Ishikawa (cell line): ENCODE measurements around the gene TSPEAR.

ENCODE experiments used
- CEBPB ChIP-seq: IDR thresholded peaks from 2 replicates; pipeline ENCODE4 v1.6.1; 2012
- CREB1 ChIP-seq: IDR thresholded peaks from 2 replicates; pipeline ENCODE4 v1.6.1; 2012; ENCODE audit warnings: low read depth
- EGR1 ChIP-seq: IDR thresholded peaks from 2 replicates; pipeline ENCODE4 v1.6.1; 2012
- EP300 ChIP-seq: IDR thresholded peaks from 2 replicates; pipeline ENCODE4 v1.6.1; 2012; ENCODE audit warnings: borderline replicate concordance
- FOXM1 ChIP-seq: IDR thresholded peaks from 2 replicates; pipeline ENCODE4 v1.6.1; 2012; ENCODE audit warnings: low read depth, borderline replicate concordance
- MAX ChIP-seq: IDR thresholded peaks from 2 replicates; pipeline ENCODE4 v1.6.1; 2012
- RAD21 ChIP-seq: IDR thresholded peaks from 2 replicates; pipeline ENCODE4 v1.6.1; 2012; ENCODE audit warnings: low read depth
- REST ChIP-seq: IDR thresholded peaks from 2 replicates; pipeline ENCODE4 v1.6.1; 2012; ENCODE audit warnings: low read depth, mild to moderate bottlenecking
- TAF1 ChIP-seq: IDR thresholded peaks from 2 replicates; pipeline ENCODE4 v1.6.1; 2012; ENCODE audit warnings: low read depth, mild to moderate bottlenecking
- TCF12 ChIP-seq: IDR thresholded peaks from 2 replicates; pipeline ENCODE4 v1.6.1; 2012; ENCODE audit warnings: low read depth
- USF1 ChIP-seq: IDR thresholded peaks from 2 replicates; pipeline ENCODE4 v1.6.1; 2012

GRCh38 chr21:44626673-44627143, 84.7 kb downstream of the TSPEAR start, which contains the start of gene KRTAP10-9:
- no peak for TF ChIP-seq MAX
- no peak for TF ChIP-seq RAD21
- no peak for TF ChIP-seq CEBPB
- TF ChIP-seq REST = no peak
- no peak for TF ChIP-seq TCF12
- TF ChIP-seq TAF1 = no peak
- no peak for TF ChIP-seq CREB1
- TF ChIP-seq FOXM1 = no peak
- no peak for TF ChIP-seq EP300
- TF ChIP-seq USF1 = no peak
- no peak for TF ChIP-seq EGR1
